WTC11 (cell line): ENCODE measurements around the gene AMOTL1. TPM values are rescaled to one million over a fixed set of nuclear protein-coding genes. Genes with fewer than 3 reads are reported as not detected.

Experiments
- ATAC-seq: fragments of 200-7000 bp; cut with Tn5 transposase; 2 replicates; pipeline ENCODE4 v1.10.0; 2021; ENCODE audit warnings: mild to moderate bottlenecking, moderate library complexity
- CTCF ChIA-PET: fragments of 300-600 bp; sonication (Branson Sonifier 250); formaldehyde crosslinking; loops from one replicate; lab custom pipeline; 2021; ENCODE audit warnings: antibody characterized with exemption; lab: Charles Lee
- POLR2A ChIA-PET: fragments of 350-600 bp; sonication (Branson Sonifier 250); formaldehyde crosslinking; loops from one replicate; lab custom pipeline; 2021; ENCODE audit warnings: antibody characterized with exemption; lab: Charles Lee
- DNase-seq: peaks from one replicate; pipeline ENCODE4 v3.0.0; 2021; ENCODE audit warnings: low spot score
- H3K27ac Mint-ChIP-seq: 2 replicates; pipeline ENCODE4 v1.8.0; 2021; ENCODE audit warnings: mixed read lengths
- H3K27me3 Mint-ChIP-seq: 2 replicates; pipeline ENCODE4 v1.8.0; 2021; ENCODE audit warnings: low read depth, mild to moderate bottlenecking, moderate library complexity, mixed read lengths
- H3K36me3 Mint-ChIP-seq: 2 replicates; pipeline ENCODE4 v1.8.0; 2021; ENCODE audit warnings: mixed read lengths
- H3K4me1 Mint-ChIP-seq: 2 replicates; pipeline ENCODE4 v1.8.0; 2022; ENCODE audit warnings: mixed read lengths
- H3K4me3 Mint-ChIP-seq: 2 replicates; pipeline ENCODE4 v1.8.0; 2021; ENCODE audit warnings: mild to moderate bottlenecking, moderate library complexity, mixed read lengths
- H3K9me3 Mint-ChIP-seq: 2 replicates; pipeline ENCODE4 v1.8.0; 2021; ENCODE audit warnings: mixed read lengths
- ATF1 ChIP-seq: sonication (generic); formaldehyde crosslinking; IDR thresholded peaks from 2 replicates; pipeline ENCODE4 v1.8.1; 2023; ENCODE audit warnings: mild to moderate bottlenecking, moderate library complexity, missing genetic modification reagents
- CREM ChIP-seq: sonication (generic); formaldehyde crosslinking; IDR thresholded peaks from 2 replicates; pipeline ENCODE4 v1.8.1; 2022; ENCODE audit warnings: mild to moderate bottlenecking, missing genetic modification reagents, moderate library complexity
- IRF2 ChIP-seq: sonication (generic); formaldehyde crosslinking; IDR thresholded peaks from 2 replicates; pipeline ENCODE4 v1.8.0; 2022; ENCODE audit warnings: low read depth, missing genetic modification reagents, borderline replicate concordance
- NFATC4 ChIP-seq: fragments of 250-450 bp; sonication (Bioruptor Pico); IDR thresholded peaks from 2 replicates; pipeline ENCODE4 v1.9.0; 2021; ENCODE audit warnings: mild to moderate bottlenecking
- TCF7 ChIP-seq: sonication (generic); formaldehyde crosslinking; IDR thresholded peaks from 2 replicates; pipeline ENCODE4 v1.8.0; 2022; ENCODE audit warnings: mild to moderate bottlenecking, low read depth, missing genetic modification reagents, moderate library complexity
- ZNF263 ChIP-seq: sonication (generic); formaldehyde crosslinking; IDR thresholded peaks from 2 replicates; pipeline ENCODE4 v1.8.1; 2022; ENCODE audit warnings: low read depth, mild to moderate bottlenecking, moderate library complexity, missing genetic modification reagents
- total RNA-seq: library from RNA; stranded (reverse); gene quantifications from 3 replicates; pipeline ENCODE4 v1.2.3, GENCODE V29; 2021
- TF ChIP-seq, protein P1 (sequence below): sonication (generic); formaldehyde crosslinking; IDR thresholded peaks from 2 replicates; pipeline ENCODE4 v1.8.0; 2022; ENCODE audit warnings: mild to moderate bottlenecking, missing genetic modification reagents
- TF ChIP-seq, protein P2 (sequence below): sonication (generic); formaldehyde crosslinking; IDR thresholded peaks from 2 replicates; pipeline ENCODE4 v1.8.1; 2022; ENCODE audit warnings: low read depth, missing genetic modification reagents, borderline replicate concordance
- TF ChIP-seq, protein P3 (sequence below): sonication (generic); formaldehyde crosslinking; conservative IDR thresholded peaks from 2 replicates; pipeline ENCODE4 v1.8.1; 2023; ENCODE audit warnings: mild to moderate bottlenecking, low read depth, missing genetic modification reagents, moderate library complexity
- TF ChIP-seq, protein P4 (sequence below): fragments of 250-450 bp; sonication (Bioruptor Pico); conservative IDR thresholded peaks from 2 replicates; pipeline ENCODE4 v1.9.0; 2021; ENCODE audit warnings: mild to moderate bottlenecking
- TF ChIP-seq, protein P5 (sequence below): sonication (generic); formaldehyde crosslinking; IDR thresholded peaks from 2 replicates; pipeline ENCODE4 v1.8.1; 2022; ENCODE audit warnings: mild to moderate bottlenecking, moderate library complexity, missing genetic modification reagents
- TF ChIP-seq, protein P6 (sequence below): sonication (generic); formaldehyde crosslinking; IDR thresholded peaks from 2 replicates; pipeline ENCODE4 v1.8.0; 2023; ENCODE audit warnings: missing genetic modification reagents, mild to moderate bottlenecking, borderline replicate concordance

Gene AMOTL1
- total RNA-seq, 1 experiment from 2014 or later: 39.8 TPM

DNA sequence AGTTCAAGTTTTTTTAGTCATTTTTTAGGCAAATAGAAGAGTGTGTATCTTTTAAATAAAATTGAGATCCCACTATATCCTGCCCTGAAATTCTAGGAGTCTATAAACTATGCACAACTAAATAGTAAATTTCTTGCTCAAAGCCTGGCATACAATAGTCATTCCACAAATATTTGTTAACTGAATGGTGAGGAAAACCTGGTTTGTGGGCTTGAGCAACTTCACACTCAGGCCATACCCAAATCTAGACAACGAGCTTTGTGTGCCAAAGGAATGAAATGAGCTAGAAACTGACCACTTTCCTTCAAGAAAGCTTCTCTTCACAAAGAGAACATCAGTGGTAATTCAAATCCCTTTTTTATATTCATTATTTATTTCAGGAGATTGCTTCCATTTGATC lies 39.6 kb upstream of the AMOTL1 start:
- no peaks in the 10 kb centered on the region for H3K36me3 Mint-ChIP-seq
- no peak for TF ChIP-seq ATF1 (CRISPR knock-in tag)
- TF ChIP-seq, protein P1, sequence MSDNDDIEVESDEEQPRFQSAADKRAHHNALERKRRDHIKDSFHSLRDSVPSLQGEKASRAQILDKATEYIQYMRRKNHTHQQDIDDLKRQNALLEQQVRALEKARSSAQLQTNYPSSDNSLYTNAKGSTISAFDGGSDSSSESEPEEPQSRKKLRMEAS (CRISPR knock-in tag): no peak
- TF ChIP-seq ZNF263 (CRISPR knock-in tag): no peak
- TF ChIP-seq, protein P2, sequence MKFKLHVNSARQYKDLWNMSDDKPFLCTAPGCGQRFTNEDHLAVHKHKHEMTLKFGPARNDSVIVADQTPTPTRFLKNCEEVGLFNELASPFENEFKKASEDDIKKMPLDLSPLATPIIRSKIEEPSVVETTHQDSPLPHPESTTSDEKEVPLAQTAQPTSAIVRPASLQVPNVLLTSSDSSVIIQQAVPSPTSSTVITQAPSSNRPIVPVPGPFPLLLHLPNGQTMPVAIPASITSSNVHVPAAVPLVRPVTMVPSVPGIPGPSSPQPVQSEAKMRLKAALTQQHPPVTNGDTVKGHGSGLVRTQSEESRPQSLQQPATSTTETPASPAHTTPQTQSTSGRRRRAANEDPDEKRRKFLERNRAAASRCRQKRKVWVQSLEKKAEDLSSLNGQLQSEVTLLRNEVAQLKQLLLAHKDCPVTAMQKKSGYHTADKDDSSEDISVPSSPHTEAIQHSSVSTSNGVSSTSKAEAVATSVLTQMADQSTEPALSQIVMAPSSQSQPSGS (CRISPR knock-in tag): no peak
- TF ChIP-seq, protein P3, sequence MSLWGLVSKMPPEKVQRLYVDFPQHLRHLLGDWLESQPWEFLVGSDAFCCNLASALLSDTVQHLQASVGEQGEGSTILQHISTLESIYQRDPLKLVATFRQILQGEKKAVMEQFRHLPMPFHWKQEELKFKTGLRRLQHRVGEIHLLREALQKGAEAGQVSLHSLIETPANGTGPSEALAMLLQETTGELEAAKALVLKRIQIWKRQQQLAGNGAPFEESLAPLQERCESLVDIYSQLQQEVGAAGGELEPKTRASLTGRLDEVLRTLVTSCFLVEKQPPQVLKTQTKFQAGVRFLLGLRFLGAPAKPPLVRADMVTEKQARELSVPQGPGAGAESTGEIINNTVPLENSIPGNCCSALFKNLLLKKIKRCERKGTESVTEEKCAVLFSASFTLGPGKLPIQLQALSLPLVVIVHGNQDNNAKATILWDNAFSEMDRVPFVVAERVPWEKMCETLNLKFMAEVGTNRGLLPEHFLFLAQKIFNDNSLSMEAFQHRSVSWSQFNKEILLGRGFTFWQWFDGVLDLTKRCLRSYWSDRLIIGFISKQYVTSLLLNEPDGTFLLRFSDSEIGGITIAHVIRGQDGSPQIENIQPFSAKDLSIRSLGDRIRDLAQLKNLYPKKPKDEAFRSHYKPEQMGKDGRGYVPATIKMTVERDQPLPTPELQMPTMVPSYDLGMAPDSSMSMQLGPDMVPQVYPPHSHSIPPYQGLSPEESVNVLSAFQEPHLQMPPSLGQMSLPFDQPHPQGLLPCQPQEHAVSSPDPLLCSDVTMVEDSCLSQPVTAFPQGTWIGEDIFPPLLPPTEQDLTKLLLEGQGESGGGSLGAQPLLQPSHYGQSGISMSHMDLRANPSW (CRISPR knock-in tag): no peak
- TF ChIP-seq, protein P4, sequence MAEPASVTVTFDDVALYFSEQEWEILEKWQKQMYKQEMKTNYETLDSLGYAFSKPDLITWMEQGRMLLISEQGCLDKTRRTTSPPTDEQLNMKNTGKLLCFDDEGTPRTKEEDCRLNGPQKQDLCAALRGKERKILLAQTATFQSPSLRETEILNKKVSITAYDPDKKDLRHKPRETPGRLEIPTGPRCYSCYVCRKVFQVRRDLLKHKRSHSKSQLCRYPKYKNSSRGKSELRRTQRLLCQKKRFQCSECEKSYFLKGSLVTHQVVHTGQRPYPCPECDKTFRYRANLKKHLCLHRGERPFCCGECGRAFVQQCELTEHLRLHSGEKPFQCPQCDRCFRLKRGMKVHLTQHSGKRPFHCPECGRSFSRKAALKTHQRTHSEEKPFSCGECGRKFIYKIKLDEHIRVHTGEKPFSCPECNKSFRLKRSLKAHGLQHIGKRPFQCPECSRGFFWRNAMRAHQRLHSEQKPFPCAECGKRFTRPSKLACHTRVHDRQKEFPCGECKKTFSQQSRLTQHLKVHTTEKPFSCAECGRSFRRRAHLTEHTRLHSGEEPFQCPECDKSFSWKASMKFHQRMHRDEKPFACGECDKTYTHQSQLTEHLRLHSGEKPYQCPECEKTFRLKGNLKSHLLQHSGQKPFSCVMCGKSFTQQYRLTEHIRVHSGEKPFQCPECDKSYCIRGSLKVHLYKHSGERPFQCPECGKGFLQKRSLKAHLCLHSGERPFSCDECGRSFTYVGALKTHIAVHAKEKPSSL: no peak
- TF ChIP-seq, protein P5, sequence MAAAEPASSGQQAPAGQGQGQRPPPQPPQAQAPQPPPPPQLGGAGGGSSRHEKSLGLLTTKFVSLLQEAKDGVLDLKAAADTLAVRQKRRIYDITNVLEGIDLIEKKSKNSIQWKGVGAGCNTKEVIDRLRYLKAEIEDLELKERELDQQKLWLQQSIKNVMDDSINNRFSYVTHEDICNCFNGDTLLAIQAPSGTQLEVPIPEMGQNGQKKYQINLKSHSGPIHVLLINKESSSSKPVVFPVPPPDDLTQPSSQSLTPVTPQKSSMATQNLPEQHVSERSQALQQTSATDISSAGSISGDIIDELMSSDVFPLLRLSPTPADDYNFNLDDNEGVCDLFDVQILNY: no peak
- TF ChIP-seq NFATC4: no peak
- TF ChIP-seq CREM (CRISPR knock-in tag): no peak
- no peak for TF ChIP-seq TCF7 (CRISPR knock-in tag)
- TF ChIP-seq, protein P6, sequence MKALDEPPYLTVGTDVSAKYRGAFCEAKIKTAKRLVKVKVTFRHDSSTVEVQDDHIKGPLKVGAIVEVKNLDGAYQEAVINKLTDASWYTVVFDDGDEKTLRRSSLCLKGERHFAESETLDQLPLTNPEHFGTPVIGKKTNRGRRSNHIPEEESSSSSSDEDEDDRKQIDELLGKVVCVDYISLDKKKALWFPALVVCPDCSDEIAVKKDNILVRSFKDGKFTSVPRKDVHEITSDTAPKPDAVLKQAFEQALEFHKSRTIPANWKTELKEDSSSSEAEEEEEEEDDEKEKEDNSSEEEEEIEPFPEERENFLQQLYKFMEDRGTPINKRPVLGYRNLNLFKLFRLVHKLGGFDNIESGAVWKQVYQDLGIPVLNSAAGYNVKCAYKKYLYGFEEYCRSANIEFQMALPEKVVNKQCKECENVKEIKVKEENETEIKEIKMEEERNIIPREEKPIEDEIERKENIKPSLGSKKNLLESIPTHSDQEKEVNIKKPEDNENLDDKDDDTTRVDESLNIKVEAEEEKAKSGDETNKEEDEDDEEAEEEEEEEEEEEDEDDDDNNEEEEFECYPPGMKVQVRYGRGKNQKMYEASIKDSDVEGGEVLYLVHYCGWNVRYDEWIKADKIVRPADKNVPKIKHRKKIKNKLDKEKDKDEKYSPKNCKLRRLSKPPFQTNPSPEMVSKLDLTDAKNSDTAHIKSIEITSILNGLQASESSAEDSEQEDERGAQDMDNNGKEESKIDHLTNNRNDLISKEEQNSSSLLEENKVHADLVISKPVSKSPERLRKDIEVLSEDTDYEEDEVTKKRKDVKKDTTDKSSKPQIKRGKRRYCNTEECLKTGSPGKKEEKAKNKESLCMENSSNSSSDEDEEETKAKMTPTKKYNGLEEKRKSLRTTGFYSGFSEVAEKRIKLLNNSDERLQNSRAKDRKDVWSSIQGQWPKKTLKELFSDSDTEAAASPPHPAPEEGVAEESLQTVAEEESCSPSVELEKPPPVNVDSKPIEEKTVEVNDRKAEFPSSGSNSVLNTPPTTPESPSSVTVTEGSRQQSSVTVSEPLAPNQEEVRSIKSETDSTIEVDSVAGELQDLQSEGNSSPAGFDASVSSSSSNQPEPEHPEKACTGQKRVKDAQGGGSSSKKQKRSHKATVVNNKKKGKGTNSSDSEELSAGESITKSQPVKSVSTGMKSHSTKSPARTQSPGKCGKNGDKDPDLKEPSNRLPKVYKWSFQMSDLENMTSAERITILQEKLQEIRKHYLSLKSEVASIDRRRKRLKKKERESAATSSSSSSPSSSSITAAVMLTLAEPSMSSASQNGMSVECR (CRISPR knock-in tag): no peak
- TF ChIP-seq IRF2 (CRISPR knock-in tag): no peak
- ChIA-PET POLR2A (no interaction called here), CTCF (no interaction called here)
- DNase-seq: no peak
- no peaks in the 10 kb centered on the region for H3K9me3 Mint-ChIP-seq
- ATAC-seq: no peak
- peaks cover 29% of the 10 kb centered on the region for H3K4me1 Mint-ChIP-seq
- H3K27ac Mint-ChIP-seq: no peak overlapping the region
- H3K4me3 Mint-ChIP-seq: no peak overlapping the region
- peaks cover 8% of the 10 kb centered on the region; the same call in 1 of the 2 replicates for H3K27me3 Mint-ChIP-seq
